SK-N-SH (cell line): ENCODE measurements around the gene SRCIN1. TPM values are rescaled to one million over a fixed set of nuclear protein-coding genes. Genes with fewer than 3 reads are reported as not detected.
A peak's percentile ranks its signal among the peaks of the same experiment; 100 is the strongest.

Experiments
- CTCF ChIA-PET: fragments of 300-600, 350-600 bp; formaldehyde crosslinking; extraction: SDS; loops from one replicate; lab custom pipeline; 2021; lab: Yijun Ruan, JAX
- POLR2A ChIA-PET: fragments of 350-600 bp; sonication (Branson Sonifier 250); formaldehyde crosslinking; extraction: SDS; loops from one replicate; lab custom pipeline; 2020; ENCODE audit warnings: antibody characterized with exemption, inconsistent platforms; lab: Yijun Ruan, JAX
- DNase-seq: peaks from one replicate; pipeline ENCODE4 v3.0.0; 2012
- H2AFZ ChIP-seq: fragments of 200-600 bp; sonication (generic); 2 replicates; pipeline ENCODE4 v1.8.1; 2016; ENCODE audit warnings: antibody characterized with exemption, mild to moderate bottlenecking, low read depth
- H3F3A ChIP-seq: fragments of 200-600 bp; sonication (generic); replicated peaks from 2 replicates; pipeline ENCODE3; 2016; ENCODE audit warnings: antibody characterized with exemption, mild to moderate bottlenecking; ENCODE audit not compliant: insufficient read depth
- H3K27ac ChIP-seq, 2 experiments: fragments of 200-500 bp in 1 of 2; fragments of 200-600 bp in 1 of 2; sonication (Bioruptor generic) in 1 of 2; sonication (generic), shearing (Covaris generic) in 1 of 2; 2 replicates each; pipeline versions ENCODE4 v1.5.1 to v1.6.1; 2014 to 2016; ENCODE audit warnings: low read depth in 2 of 2, inconsistent platforms in 1 of 2, low read length in 1 of 2, mild to moderate bottlenecking in 1 of 2, mixed read lengths in 1 of 2
- H3K27me3 ChIP-seq: fragments of 200-600 bp; sonication (generic), shearing (Covaris generic); 2 replicates; pipeline ENCODE4 v1.6.1; 2016; ENCODE audit warnings: mixed run types; ENCODE audit not compliant: insufficient read depth
- H3K36me3 ChIP-seq, 2 experiments: fragments of 200-500 bp in 1 of 2; fragments of 200-600 bp in 1 of 2; sonication (Bioruptor generic) in 1 of 2; sonication (generic) in 1 of 2; replicated peaks in 1 of 2; 2 replicates each; pipeline versions ENCODE3 to v1.5.1; 2014 to 2016; ENCODE audit warnings: low read length in 1 of 2, mild to moderate bottlenecking in 1 of 2; ENCODE audit not compliant: insufficient read depth in 2 of 2, control insufficient read depth in 1 of 2
- H3K4me1 ChIP-seq, 2 experiments: fragments of 200-500 bp in 1 of 2; fragments of 200-600 bp in 1 of 2; sonication (Bioruptor generic) in 1 of 2; sonication (generic), shearing (Covaris generic) in 1 of 2; 2 replicates each; pipeline versions ENCODE4 v1.5.1 to v1.6.1; 2014 to 2016; ENCODE audit warnings: low read depth in 1 of 2, low read length in 1 of 2, mixed run types in 1 of 2; ENCODE audit not compliant: insufficient read depth in 2 of 2, control insufficient read depth in 1 of 2
- H3K4me2 ChIP-seq: fragments of 200-600 bp; sonication (generic), shearing (Covaris generic); 2 replicates; pipeline ENCODE4 v1.6.1; 2017; ENCODE audit warnings: mixed run types
- H3K4me3 ChIP-seq, 2 experiments: fragments of 200-500 bp in 1 of 2; fragments of 200-600 bp in 1 of 2; sonication (Bioruptor generic) in 1 of 2; sonication (generic), shearing (Covaris generic) in 1 of 2; 2 replicates each; pipeline versions ENCODE4 v1.5.1 to v1.8.1; 2014 to 2016; ENCODE audit warnings: low read depth in 2 of 2, inconsistent platforms in 1 of 2, low read length in 1 of 2, mild to moderate bottlenecking in 1 of 2, mixed read lengths in 1 of 2, moderate library complexity in 1 of 2
- H3K79me2 ChIP-seq: fragments of 200-600 bp; sonication (generic); 2 replicates; pipeline ENCODE4 v1.8.1; 2017; ENCODE audit warnings: mild to moderate bottlenecking; ENCODE audit not compliant: insufficient read depth
- H3K9ac ChIP-seq: fragments of 200-600 bp; sonication (generic); 2 replicates; pipeline ENCODE4 v1.6.1; 2017; ENCODE audit warnings: mixed run types
- H3K9me2 ChIP-seq: fragments of 200-600 bp; sonication (generic); 2 replicates; pipeline ENCODE4 v1.6.1; 2017; ENCODE audit warnings: mixed run types
- H3K9me3 ChIP-seq: fragments of 200-600 bp; sonication (generic); 2 replicates; pipeline ENCODE4 v1.6.1; 2017; ENCODE audit warnings: mixed run types, mild to moderate bottlenecking, moderate library complexity
- H4K20me1 ChIP-seq: fragments of 200-600 bp; sonication (generic); 2 replicates; pipeline ENCODE4 v1.6.1; 2017; ENCODE audit warnings: mild to moderate bottlenecking, mixed run types; ENCODE audit not compliant: insufficient read depth
- EP300 ChIP-seq, 2 experiments: IDR thresholded peaks; 2 replicates each; pipeline versions ENCODE4 v1.4.0 to v1.6.1; 2012; ENCODE audit warnings: borderline replicate concordance in 1 of 2, low read depth in 1 of 2, low read length in 1 of 2
- EZH2phosphoT487 ChIP-seq: fragments of 200-600 bp; sonication (generic); IDR thresholded peaks from 2 replicates; pipeline ENCODE4 v1.6.1; 2017; ENCODE audit warnings: low read depth, mixed run types, mild to moderate bottlenecking, antibody characterized with exemption, moderate library complexity, borderline replicate concordance
- FOSL2 ChIP-seq: IDR thresholded peaks from 2 replicates; pipeline ENCODE4 v1.4.0; 2012; ENCODE audit warnings: low read depth, mild to moderate bottlenecking, moderate library complexity, borderline replicate concordance
- FOXJ3 ChIP-seq: sonication (generic); formaldehyde crosslinking; IDR thresholded peaks from 2 replicates; pipeline ENCODE4 v1.5.1; 2020; ENCODE audit warnings: mild to moderate bottlenecking, missing genetic modification reagents
- GATA2 ChIP-seq: sonication (generic); formaldehyde crosslinking; IDR thresholded peaks from 2 replicates; pipeline ENCODE4 v1.5.0; 2020; ENCODE audit warnings: mild to moderate bottlenecking, missing genetic modification reagents
- IRF3 ChIP-seq: fragments of 150-350 bp; IDR thresholded peaks from 2 replicates; pipeline ENCODE4 v1.6.1; 2016; ENCODE audit warnings: mild to moderate bottlenecking, low read depth, low read length
- JUND ChIP-seq: IDR thresholded peaks from 2 replicates; pipeline ENCODE4 v1.4.0; 2012
- MAX ChIP-seq: IDR thresholded peaks from 2 replicates; pipeline ENCODE4 v1.4.0; 2012; ENCODE audit warnings: low read depth
- MEF2A ChIP-seq: IDR thresholded peaks from 2 replicates; pipeline ENCODE4 v1.4.0; 2012; ENCODE audit warnings: low read depth, borderline replicate concordance
- MXI1 ChIP-seq: IDR thresholded peaks from 2 replicates; pipeline ENCODE4 v1.6.1; 2012; ENCODE audit warnings: mild to moderate bottlenecking, low read depth, low read length, improper control_type of control experiment
- NFIC ChIP-seq: IDR thresholded peaks from 2 replicates; pipeline ENCODE4 v1.4.0; 2012; ENCODE audit warnings: borderline replicate concordance
- NRF1 ChIP-seq: IDR thresholded peaks from 2 replicates; pipeline ENCODE4 v1.6.1; 2012; ENCODE audit warnings: low read depth, mild to moderate bottlenecking, low read length
- PBX3 ChIP-seq: IDR thresholded peaks from 2 replicates; pipeline ENCODE4; 2012
- POLR2AphosphoS5 ChIP-seq: IDR thresholded peaks from 2 replicates; pipeline ENCODE4 v1.6.1; 2012; ENCODE audit warnings: low read depth, low read length
- RCOR1 ChIP-seq: fragments of 150-350 bp; IDR thresholded peaks from 2 replicates; pipeline ENCODE4 v1.6.1; 2017; ENCODE audit warnings: antibody characterized with exemption, low read length
- RXRA ChIP-seq: IDR thresholded peaks from 2 replicates; pipeline ENCODE4 v1.4.0; 2012; ENCODE audit warnings: low read depth, mild to moderate bottlenecking, borderline replicate concordance
- SIN3A ChIP-seq: IDR thresholded peaks from 2 replicates; pipeline ENCODE4 v1.6.1; 2012; ENCODE audit warnings: low read depth, mild to moderate bottlenecking, low read length, moderate library complexity, borderline replicate concordance
- SMC3 ChIP-seq: IDR thresholded peaks from 2 replicates; pipeline ENCODE4 v1.6.1; 2012; ENCODE audit warnings: low read depth, low read length, improper control_type of control experiment
- TAF1 ChIP-seq: IDR thresholded peaks from 2 replicates; pipeline ENCODE4 v1.6.1; 2012; ENCODE audit warnings: low read depth, mild to moderate bottlenecking, low read length, moderate library complexity, borderline replicate concordance
- WGBS: methylation state at CpG from one replicate; pipeline ENCODE4 v1.1.6; 2017; ENCODE audit warnings: low lambda C conversion rate; 5-methylcytosine and 5-hydroxymethylcytosine counted together
- polyA plus RNA-seq, 3 experiments: library from polyadenylated mRNA; depleted of rRNA; stranded (reverse); fragments of >200 nt; gene quantifications; 2 replicates each; pipeline ENCODE4 v1.2.3, GENCODE V29; 2012
- TF ChIP-seq, protein P1 (sequence below): IDR thresholded peaks from 2 replicates; pipeline ENCODE4 v1.4.0; 2012; ENCODE audit warnings: low read depth, borderline replicate concordance

SRCIN1 gene
- polyA plus RNA-seq, 1 of the 3 experiments (the other 2 are of a cell fraction), result 1.0 TPM

DNA sequence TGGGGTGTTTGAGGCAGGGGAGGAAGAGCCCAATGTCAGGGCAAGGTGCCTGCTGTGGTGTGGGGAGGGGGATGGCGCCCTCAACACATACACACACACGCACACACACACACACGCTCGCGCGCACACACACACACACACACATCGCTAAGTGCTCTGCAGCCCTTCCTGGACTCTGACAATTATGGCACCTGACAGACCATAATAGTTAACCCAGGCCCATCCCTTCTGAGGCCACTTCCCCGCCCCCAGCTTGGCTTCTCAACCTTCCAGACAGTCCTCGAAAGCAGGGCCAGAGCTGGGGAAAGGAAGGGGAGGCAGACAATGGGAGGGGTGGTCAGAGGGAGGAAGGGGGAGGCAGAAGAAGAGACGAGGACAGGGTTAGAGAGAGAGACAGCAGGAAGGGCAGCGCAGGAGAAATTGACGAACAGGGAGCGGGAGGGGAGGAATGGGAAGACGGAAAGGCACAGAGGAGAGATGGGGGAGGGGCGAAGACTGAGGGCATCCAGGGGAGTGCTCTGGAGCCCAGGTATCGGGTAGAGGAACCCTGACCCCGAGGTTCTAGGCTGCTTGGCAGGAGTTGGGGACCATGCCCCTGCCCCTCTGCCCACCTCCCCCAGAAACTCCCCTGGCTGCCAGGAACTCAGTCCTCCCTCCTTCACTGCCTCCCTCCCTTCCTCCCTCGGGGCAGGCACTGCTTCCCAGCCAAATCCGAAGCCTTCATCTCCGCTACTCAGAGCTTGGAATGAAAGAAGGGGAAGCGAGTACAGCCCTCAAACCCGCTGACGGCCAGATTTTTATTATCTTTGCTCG is 4.0 kb downstream of the SRCIN1 start:
- Histone ChIP-seq H3K27me3 (no peaks in the 10 kb centered on the region; the same call in 1 of the 2 replicates), H3K9me3 (no peaks in the 10 kb centered on the region), H2AFZ (no peak overlapping the region), H3K4me3 (no peak overlapping the region), H3K4me1 (peaks cover 0 to 51% of the 10 kb centered on the region in 2 experiments; a peak in 1 of 4 replicates), H3K4me2 (no peak overlapping the region), H3F3A (no peaks in the 10 kb centered on the region), H3K79me2 (no peaks in the 10 kb centered on the region), H3K36me3 (no peaks in the 10 kb centered on the region), H3K9ac (no peak overlapping the region), H3K27ac (peak overlapping the region in 1 of 2 experiments; percentile 70; a peak in 1 of 4 replicates), H4K20me1 (peaks cover 3% of the 10 kb centered on the region; the same call in 1 of the 2 replicates), H3K9me2 (no peaks in the 10 kb centered on the region)
- ChIA-PET POLR2A (no interaction called here), CTCF (interaction anchor here (1.0 to 15.4 kb wide), 8 partner anchors 15 to 173 kb away, joined by 3 to 232 read pairs (median 14); no protein-coding TSS in a partner anchor)
- TF ChIP-seq MXI1 (no peak), EP300 (IDR thresholded peaks at IDR 0.05; ENCODE audit: borderline replicate concordance in 1 of 2, low read depth in 1 of 2, low read length in 1 of 2) (0 out of 4 replicates have a peak, but pooled peaks of 1 of the 2 experiments have one; percentile 25), TAF1 (no peak)
- DNase-seq, result peak; percentile 69
- 62% methylated on average over 18 of the region's 24 CpGs for WGBS

DNA sequence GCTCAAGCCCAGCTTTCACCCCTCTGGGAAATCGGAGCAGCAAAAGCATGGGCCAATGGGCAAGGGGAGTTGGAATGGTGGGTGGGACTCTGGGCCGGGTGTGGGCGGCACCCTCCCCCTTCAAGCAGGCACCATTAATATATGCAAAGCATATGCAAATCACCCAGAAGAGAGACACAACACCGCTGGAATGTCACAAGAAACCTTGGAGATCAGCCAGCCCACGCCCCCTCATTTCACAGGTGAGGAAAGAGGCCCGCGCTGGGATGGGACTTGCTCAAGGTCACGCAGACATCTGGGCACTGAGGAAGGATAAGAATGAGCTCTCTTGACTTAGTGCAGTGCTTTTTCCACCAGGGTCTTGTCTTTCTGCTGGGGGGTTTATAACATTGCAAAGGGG is 4.8 kb downstream of the SRCIN1 start:
- DNase-seq, result no peak
- H3K4me2 ChIP-seq, result no peak overlapping the region
- no peaks in the 10 kb centered on the region for H3K79me2 ChIP-seq
- no peaks in the 10 kb centered on the region for H3F3A ChIP-seq
- no peaks in the 10 kb centered on the region for H3K9me3 ChIP-seq
- H3K9ac ChIP-seq, result no peak overlapping the region
- H3K4me1 ChIP-seq, result peaks cover 0 to 47% of the 10 kb centered on the region in 2 experiments; a peak in 1 of 4 replicates
- TF ChIP-seq SIN3A (no peak), EZH2phosphoT487 (no peak), SMC3 (no peak), POLR2AphosphoS5 (no peak), RCOR1 (no peak), MEF2A (no peak), MAX (no peak), EP300 (IDR thresholded peaks at IDR 0.05; ENCODE audit: borderline replicate concordance in 1 of 2, low read depth in 1 of 2, low read length in 1 of 2) (no peak), TAF1 (no peak), FOSL2 (no peak), PBX3 (no peak), IRF3 (no peak), NFIC (no peak), FOXJ3 (CRISPR knock-in tag) (no peak), RXRA (no peak), GATA2 (CRISPR knock-in tag) (no peak), NRF1 (no peak), JUND (no peak)
- TF ChIP-seq, protein P1, sequence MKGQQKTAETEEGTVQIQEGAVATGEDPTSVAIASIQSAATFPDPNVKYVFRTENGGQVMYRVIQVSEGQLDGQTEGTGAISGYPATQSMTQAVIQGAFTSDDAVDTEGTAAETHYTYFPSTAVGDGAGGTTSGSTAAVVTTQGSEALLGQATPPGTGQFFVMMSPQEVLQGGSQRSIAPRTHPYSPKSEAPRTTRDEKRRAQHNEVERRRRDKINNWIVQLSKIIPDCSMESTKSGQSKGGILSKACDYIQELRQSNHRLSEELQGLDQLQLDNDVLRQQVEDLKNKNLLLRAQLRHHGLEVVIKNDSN, result no peak
- peaks cover 3% of the 10 kb centered on the region; the same call in 1 of the 2 replicates for H4K20me1 ChIP-seq
- ChIA-PET POLR2A (no interaction called here), CTCF (interaction anchor here (0.5 to 15.4 kb wide), 7 partner anchors 14 to 960 kb away, joined by 3 to 232 read pairs (median 14); no protein-coding TSS in a partner anchor)
- no peak overlapping the region; a peak in 1 of 4 replicates for H3K27ac ChIP-seq
- no peak overlapping the region for H2AFZ ChIP-seq
- no peaks in the 10 kb centered on the region for H3K36me3 ChIP-seq
- no peaks in the 10 kb centered on the region for H3K9me2 ChIP-seq
- H3K27me3 ChIP-seq, result peaks cover 8% of the 10 kb centered on the region; the same call in 1 of the 2 replicates
- 83% methylated on average over 8 of the region's 8 CpGs for WGBS
- no peak overlapping the region for H3K4me3 ChIP-seq
